Measurements from ENCODE around the gene HOXA5.

Gene HOXA5

DNA sequence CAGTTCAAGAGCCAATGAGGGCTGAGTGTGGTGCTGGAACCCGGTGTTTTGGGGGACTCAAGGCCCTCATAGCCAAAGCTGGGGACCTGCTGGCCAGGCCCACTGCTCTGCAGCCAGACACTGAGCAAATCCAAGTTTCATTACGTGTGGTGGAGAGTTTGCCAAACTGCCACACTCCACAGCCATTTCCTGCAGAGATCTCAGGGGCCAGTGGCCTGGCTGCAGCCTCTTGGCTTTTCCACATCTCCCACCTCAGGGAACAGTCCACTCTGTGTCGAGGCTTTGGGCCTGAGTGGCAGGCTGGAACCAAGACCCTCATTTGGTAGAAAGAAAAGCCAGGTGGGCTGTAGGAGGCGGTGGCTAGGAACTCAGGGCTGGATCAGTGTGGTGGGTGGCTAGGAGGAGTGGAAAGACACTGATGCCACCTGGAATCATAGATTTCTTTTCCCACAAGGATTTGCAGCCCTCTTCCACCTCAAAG is 38.4 kb upstream of the HOXA5 start:
- Histone ChIP-seq H3K27me3 (replicated peaks in 2 of 5; ENCODE audit: control insufficient read depth in 4 of 5, insufficient read depth in 5 of 5, low read length in 4 of 5) (peaks cover 10 to 81% (median 43%) of the 10 kb centered on the region in 5 experiments), H3K4me3 (ENCODE audit: control insufficient read depth in 1 of 7, extremely low read depth in 1 of 7, insufficient read depth in 4 of 7, low read depth in 2 of 7, low read length in 6 of 7) (no peak overlapping the region), H3K27ac (ENCODE audit: insufficient read depth in 1 of 2, low read depth in 1 of 2, low read length in 2 of 2, poor library complexity in 1 of 2, severe bottlenecking in 2 of 2) (no peak overlapping the region), H3K36me3 (ENCODE audit: control insufficient read depth in 4 of 4, insufficient read depth in 4 of 4, low read length in 3 of 4) (no peaks in the 10 kb centered on the region), H3K4me1 (ENCODE audit: control extremely low read depth in 1 of 4, control insufficient read depth in 4 of 4, insufficient read depth in 4 of 4, low read length in 3 of 4) (peaks cover 0 to 42% (median 37%) of the 10 kb centered on the region in 4 experiments), H3K9me3 (ENCODE audit: control extremely low read depth in 1 of 5, control insufficient read depth in 4 of 5, insufficient read depth in 2 of 5, low read depth in 1 of 5, low read length in 4 of 5) (peaks cover 0 to 2% (median 0%) of the 10 kb centered on the region in 5 experiments)
- DNase-seq: no peak
- POLR2A ChIA-PET: interaction anchor here (1.2 kb wide), 1 partner anchor 326 kb away, joined by 4 read pairs; no protein-coding TSS in a partner anchor
- 95% methylated on average over 4 of the region's 4 CpGs for WGBS (ENCODE audit: insufficient coverage)
- CTCF ChIA-PET: interaction anchor here (0.7 to 1.9 kb wide), 4 partner anchors 9 to 25 kb away, joined by 3 to 7 read pairs (median 4); partner anchors contain the start of gene HOXA7

DNA sequence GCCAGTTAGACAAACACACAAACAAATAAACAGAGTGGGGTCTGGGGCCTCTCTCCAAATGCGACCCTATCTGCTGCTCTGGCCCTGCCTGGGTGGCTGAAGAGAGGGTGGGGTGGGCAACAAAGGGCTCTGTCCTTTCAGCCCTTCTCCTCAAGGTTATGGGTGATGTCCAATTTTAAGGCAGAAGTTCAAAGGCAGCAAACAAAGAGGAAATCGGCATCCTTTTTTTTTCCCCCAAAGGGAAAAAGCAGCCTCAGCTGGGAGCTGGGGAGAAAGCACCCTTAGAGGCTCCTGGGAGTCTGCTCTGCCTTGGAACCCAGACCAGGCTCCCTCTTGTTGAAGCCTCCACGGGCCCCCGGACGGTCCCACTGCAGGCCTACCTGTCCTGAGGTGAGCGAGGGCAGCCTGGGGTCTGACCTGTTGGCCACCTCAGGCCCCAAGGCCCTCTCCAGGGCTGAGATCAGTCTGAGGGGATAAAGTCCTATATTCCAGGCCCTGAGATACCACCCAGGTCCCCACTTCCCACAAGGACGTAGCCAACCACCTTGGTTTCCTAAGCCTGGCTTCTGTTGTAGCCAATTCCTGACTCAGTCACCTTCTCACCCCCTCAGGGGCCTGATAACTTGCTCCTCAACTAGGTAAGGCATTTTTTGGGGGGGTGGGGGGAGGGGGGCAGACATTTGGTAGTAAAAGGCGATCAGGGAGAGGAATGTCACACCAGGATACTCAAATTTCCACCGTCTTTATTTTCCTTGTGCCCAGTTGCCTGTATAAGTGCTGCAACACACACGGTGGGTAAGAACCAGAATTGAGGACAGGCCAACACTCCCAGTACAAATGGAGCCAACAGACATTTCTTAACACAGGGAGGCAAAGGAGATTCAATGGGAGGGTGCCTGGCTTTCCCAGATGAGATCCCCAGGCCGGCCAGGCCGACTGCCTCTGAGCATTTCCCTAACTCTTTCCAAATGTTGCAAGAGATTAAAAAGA is 37.2 kb upstream of the HOXA5 start:
- H3K36me3 ChIP-seq (ENCODE audit: control insufficient read depth in 4 of 4, insufficient read depth in 4 of 4, low read length in 3 of 4): no peaks in the 10 kb centered on the region
- peaks cover 3 to 71% (median 34%) of the 10 kb centered on the region in 5 experiments for H3K27me3 ChIP-seq (replicated peaks in 2 of 5; ENCODE audit: control insufficient read depth in 4 of 5, insufficient read depth in 5 of 5, low read length in 4 of 5)
- no peak for DNase-seq
- peaks cover 0 to 2% (median 0%) of the 10 kb centered on the region in 5 experiments for H3K9me3 ChIP-seq (ENCODE audit: control extremely low read depth in 1 of 5, control insufficient read depth in 4 of 5, insufficient read depth in 2 of 5, low read depth in 1 of 5, low read length in 4 of 5)
- CTCF ChIA-PET: interaction anchor here (0.8 to 11.1 kb wide), 13 partner anchors 8 to 1318 kb away, joined by 3 to 84 read pairs (median 4); no protein-coding TSS in a partner anchor
- POLR2A ChIA-PET: interaction anchor here (0.7 to 1.3 kb wide), 2 partner anchors 12 to 19 kb away, joined by 4 to 5 read pairs; no protein-coding TSS in a partner anchor
- 94% methylated on average over 9 of the region's 12 CpGs for WGBS (ENCODE audit: insufficient coverage)
- no peak overlapping the region for H3K4me3 ChIP-seq (ENCODE audit: control insufficient read depth in 1 of 7, extremely low read depth in 1 of 7, insufficient read depth in 4 of 7, low read depth in 2 of 7, low read length in 6 of 7)
- H3K27ac ChIP-seq (ENCODE audit: insufficient read depth in 1 of 2, low read depth in 1 of 2, low read length in 2 of 2, poor library complexity in 1 of 2, severe bottlenecking in 2 of 2): no peak overlapping the region
- H3K4me1 ChIP-seq (ENCODE audit: control extremely low read depth in 1 of 4, control insufficient read depth in 4 of 4, insufficient read depth in 4 of 4, low read length in 3 of 4): peaks cover 0 to 37% (median 33%) of the 10 kb centered on the region in 4 experiments

DNA sequence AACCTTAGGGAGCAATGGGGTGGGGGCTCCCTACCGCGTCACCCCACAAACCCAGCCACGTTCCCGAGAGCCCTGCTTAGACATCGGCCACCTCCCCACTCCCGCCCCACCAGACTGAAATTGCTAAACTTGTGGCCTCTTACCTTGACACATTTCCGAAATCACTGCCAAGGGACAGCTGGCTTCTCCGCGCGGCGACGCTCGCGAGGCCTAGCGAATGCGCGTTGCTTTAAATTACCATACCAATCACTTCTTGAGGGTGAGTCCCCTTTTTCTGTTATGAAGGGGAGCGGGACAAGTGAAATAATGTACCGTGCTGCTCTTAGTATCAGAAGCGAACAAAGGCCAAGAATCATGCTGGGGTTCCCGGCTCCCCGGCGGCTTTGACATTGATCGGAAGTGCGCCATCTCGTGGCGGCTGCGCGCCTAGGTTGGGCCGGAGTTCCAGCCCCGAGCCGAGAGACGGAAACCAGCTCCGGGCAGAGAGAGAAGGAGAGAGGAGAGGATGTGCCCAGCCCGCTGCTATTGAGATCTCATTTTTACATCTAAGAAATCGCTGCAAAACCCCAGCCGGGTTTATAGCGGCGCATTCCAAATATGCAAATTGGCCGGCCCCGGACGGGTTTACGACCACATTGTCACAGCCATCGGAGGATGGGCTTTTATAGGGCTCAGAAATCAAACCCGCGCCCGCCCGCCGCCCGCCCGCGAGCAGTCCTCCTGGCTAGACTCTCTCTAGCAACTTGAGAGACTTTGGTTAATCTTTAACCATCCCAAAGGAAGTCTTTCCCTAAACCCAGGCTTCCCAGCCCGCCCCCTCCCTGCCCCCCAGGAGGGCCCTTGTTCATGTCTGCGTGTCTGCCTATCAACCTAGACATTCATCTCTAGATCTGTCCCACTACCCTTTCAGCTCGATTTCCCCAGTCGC is 36.3 kb upstream of the HOXA5 start:
- Histone ChIP-seq H3K9me3 (ENCODE audit: control extremely low read depth in 1 of 5, control insufficient read depth in 4 of 5, insufficient read depth in 2 of 5, low read depth in 1 of 5, low read length in 4 of 5) (peaks cover 0 to 2% (median 0%) of the 10 kb centered on the region in 5 experiments), H3K4me3 (ENCODE audit: control insufficient read depth in 1 of 7, extremely low read depth in 1 of 7, insufficient read depth in 4 of 7, low read depth in 2 of 7, low read length in 6 of 7) (peak overlapping the region in 6 of 7 experiments; percentile 4 to 72 (median 44)), H3K4me1 (ENCODE audit: control extremely low read depth in 1 of 4, control insufficient read depth in 4 of 4, insufficient read depth in 4 of 4, low read length in 3 of 4) (peaks cover 0 to 31% (median 26%) of the 10 kb centered on the region in 4 experiments), H3K27ac (ENCODE audit: insufficient read depth in 1 of 2, low read depth in 1 of 2, low read length in 2 of 2, poor library complexity in 1 of 2, severe bottlenecking in 2 of 2) (no peak overlapping the region), H3K27me3 (replicated peaks in 2 of 5; ENCODE audit: control insufficient read depth in 4 of 5, insufficient read depth in 5 of 5, low read length in 4 of 5) (peaks cover 0 to 62% (median 25%) of the 10 kb centered on the region in 5 experiments), H3K36me3 (ENCODE audit: control insufficient read depth in 4 of 4, insufficient read depth in 4 of 4, low read length in 3 of 4) (no peaks in the 10 kb centered on the region)
- peak; percentile 75 to 85 (median 81) for DNase-seq
- ChIA-PET POLR2A (interaction anchor here (0.7 to 1.3 kb wide), 2 partner anchors 11 to 18 kb away, joined by 4 to 5 read pairs; no protein-coding TSS in a partner anchor), CTCF (interaction anchor here (1.0 to 11.1 kb wide), 15 partner anchors 9 to 1317 kb away, joined by 3 to 84 read pairs (median 5); partner anchors contain the start of gene HOXA9)
- WGBS (ENCODE audit: insufficient coverage): 21% methylated on average over 54 of the region's 56 CpGs

DNA sequence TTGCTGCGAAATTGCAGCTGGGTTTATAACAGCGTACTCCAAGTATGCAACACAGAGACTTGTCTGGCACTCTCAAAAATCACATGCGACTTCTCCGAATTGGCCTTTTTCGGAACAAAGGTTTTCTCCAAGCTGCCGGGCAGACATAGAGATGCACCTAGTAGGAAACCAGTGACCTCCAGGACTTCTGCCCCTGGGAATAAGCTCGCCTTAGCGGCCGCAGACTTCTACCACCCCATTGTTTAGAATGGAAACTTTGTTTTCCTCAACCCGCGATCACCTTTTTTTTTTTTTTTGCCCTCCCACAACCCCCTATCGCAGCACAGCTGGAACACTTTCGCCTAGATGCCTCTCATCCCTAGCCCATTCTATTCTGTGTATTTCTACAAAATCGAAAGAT is 35.5 kb upstream of the HOXA5 start:
- H3K9me3 ChIP-seq (ENCODE audit: control extremely low read depth in 1 of 5, control insufficient read depth in 4 of 5, insufficient read depth in 2 of 5, low read depth in 1 of 5, low read length in 4 of 5): peaks cover 0 to 2% (median 0%) of the 10 kb centered on the region in 5 experiments
- no peak overlapping the region for H3K27ac ChIP-seq (ENCODE audit: insufficient read depth in 1 of 2, low read depth in 1 of 2, low read length in 2 of 2, poor library complexity in 1 of 2, severe bottlenecking in 2 of 2)
- H3K36me3 ChIP-seq (ENCODE audit: control insufficient read depth in 4 of 4, insufficient read depth in 4 of 4, low read length in 3 of 4): no peaks in the 10 kb centered on the region
- 90% methylated on average over 12 of the region's 14 CpGs for WGBS (ENCODE audit: insufficient coverage)
- ChIA-PET CTCF (interaction anchor here (1.0 to 11.1 kb wide), 16 partner anchors 8 to 1317 kb away, joined by 3 to 84 read pairs (median 4); partner anchors contain the start of gene HOXA9), POLR2A (interaction anchor here (1.3 kb wide), 1 partner anchor 18 kb away, joined by 4 read pairs; no protein-coding TSS in a partner anchor)
- H3K27me3 ChIP-seq (replicated peaks in 2 of 5; ENCODE audit: control insufficient read depth in 4 of 5, insufficient read depth in 5 of 5, low read length in 4 of 5): peaks cover 0 to 56% (median 21%) of the 10 kb centered on the region in 5 experiments
- peaks cover 0 to 32% (median 25%) of the 10 kb centered on the region in 4 experiments for H3K4me1 ChIP-seq (ENCODE audit: control extremely low read depth in 1 of 4, control insufficient read depth in 4 of 4, insufficient read depth in 4 of 4, low read length in 3 of 4)
- H3K4me3 ChIP-seq (ENCODE audit: control insufficient read depth in 1 of 7, extremely low read depth in 1 of 7, insufficient read depth in 4 of 7, low read depth in 2 of 7, low read length in 6 of 7): no peak overlapping the region
- DNase-seq: no peak

DNA sequence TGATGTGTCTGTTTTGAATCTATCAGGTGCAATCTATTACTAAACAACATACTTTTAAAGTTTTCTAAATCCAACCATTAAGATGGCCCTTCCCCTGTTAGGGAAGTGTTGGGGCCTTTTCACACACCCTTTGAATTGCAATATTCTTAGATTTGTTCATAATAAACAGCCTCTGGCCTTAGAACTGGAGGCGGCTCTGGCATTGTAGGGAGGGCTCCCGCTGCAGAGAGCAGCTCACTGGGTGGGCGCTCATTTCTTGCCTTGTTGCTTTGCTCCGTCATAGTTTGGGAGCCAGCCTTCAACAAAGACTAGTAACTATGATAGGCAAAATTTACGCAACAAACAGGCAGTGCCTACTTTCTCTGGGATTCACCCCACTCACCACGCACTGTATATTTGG is 34.9 kb upstream of the HOXA5 start:
- DNase-seq: no peak
- H3K4me1 ChIP-seq (ENCODE audit: control extremely low read depth in 1 of 4, control insufficient read depth in 4 of 4, insufficient read depth in 4 of 4, low read length in 3 of 4): peaks cover 0 to 27% (median 18%) of the 10 kb centered on the region in 4 experiments
- 97% methylated on average over 5 of the region's 6 CpGs for WGBS (ENCODE audit: insufficient coverage)
- no peak overlapping the region for H3K27ac ChIP-seq (ENCODE audit: insufficient read depth in 1 of 2, low read depth in 1 of 2, low read length in 2 of 2, poor library complexity in 1 of 2, severe bottlenecking in 2 of 2)
- no peaks in the 10 kb centered on the region for H3K36me3 ChIP-seq (ENCODE audit: control insufficient read depth in 4 of 4, insufficient read depth in 4 of 4, low read length in 3 of 4)
- H3K4me3 ChIP-seq (ENCODE audit: control insufficient read depth in 1 of 7, extremely low read depth in 1 of 7, insufficient read depth in 4 of 7, low read depth in 2 of 7, low read length in 6 of 7): no peak overlapping the region
- H3K9me3 ChIP-seq (ENCODE audit: control extremely low read depth in 1 of 5, control insufficient read depth in 4 of 5, insufficient read depth in 2 of 5, low read depth in 1 of 5, low read length in 4 of 5): peaks cover 0 to 2% (median 0%) of the 10 kb centered on the region in 5 experiments
- peaks cover 0 to 49% (median 16%) of the 10 kb centered on the region in 5 experiments for H3K27me3 ChIP-seq (replicated peaks in 2 of 5; ENCODE audit: control insufficient read depth in 4 of 5, insufficient read depth in 5 of 5, low read length in 4 of 5)
- POLR2A ChIA-PET: no interaction called here
- CTCF ChIA-PET: interaction anchor here (1.0 to 11.1 kb wide), 7 partner anchors 8 to 808 kb away, joined by 3 to 84 read pairs (median 9); partner anchors contain the start of gene HOXA9

DNA sequence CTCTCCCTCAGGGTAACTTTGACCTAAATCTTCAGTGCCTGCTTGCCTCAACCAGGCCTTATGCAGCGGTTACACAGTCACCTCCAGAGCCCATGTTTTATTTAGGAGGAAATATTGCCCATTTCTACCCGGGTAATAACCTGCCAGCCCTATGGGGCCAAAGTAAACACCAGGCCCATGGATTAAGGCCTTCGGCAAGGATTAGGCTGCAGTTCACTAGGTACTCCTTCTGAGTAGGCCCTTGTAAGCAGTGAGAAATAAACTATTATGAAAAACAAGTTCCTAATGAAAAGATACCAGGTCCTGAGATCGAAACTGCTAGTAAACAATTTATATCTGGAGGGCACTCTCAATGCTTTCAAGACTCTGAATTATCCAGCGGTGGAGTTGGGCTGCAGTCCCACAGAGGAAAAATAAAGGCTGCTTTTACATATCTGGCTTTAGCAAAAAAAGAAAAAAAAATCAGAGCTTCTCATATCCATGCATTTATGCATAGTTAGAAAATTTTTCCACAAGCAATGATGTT is 34.4 kb upstream of the HOXA5 start:
- WGBS (ENCODE audit: insufficient coverage): 100% methylated on average over 5 of the region's 5 CpGs
- no peaks in the 10 kb centered on the region for H3K36me3 ChIP-seq (ENCODE audit: control insufficient read depth in 4 of 4, insufficient read depth in 4 of 4, low read length in 3 of 4)
- no peak for DNase-seq
- no peaks in the 10 kb centered on the region for H3K9me3 ChIP-seq (ENCODE audit: control extremely low read depth in 1 of 5, control insufficient read depth in 4 of 5, insufficient read depth in 2 of 5, low read depth in 1 of 5, low read length in 4 of 5)
- no peak overlapping the region for H3K27ac ChIP-seq (ENCODE audit: insufficient read depth in 1 of 2, low read depth in 1 of 2, low read length in 2 of 2, poor library complexity in 1 of 2, severe bottlenecking in 2 of 2)
- H3K4me1 ChIP-seq (ENCODE audit: control extremely low read depth in 1 of 4, control insufficient read depth in 4 of 4, insufficient read depth in 4 of 4, low read length in 3 of 4): peaks cover 0 to 27% (median 16%) of the 10 kb centered on the region in 4 experiments
- ChIA-PET CTCF (interaction anchor here (0.7 to 11.1 kb wide), 8 partner anchors 10 to 826 kb away, joined by 3 to 84 read pairs (median 6); no protein-coding TSS in a partner anchor), POLR2A (interaction anchor here (1.8 kb wide), 1 partner anchor 15 kb away, joined by 5 read pairs; no protein-coding TSS in a partner anchor)
- H3K27me3 ChIP-seq (replicated peaks in 2 of 5; ENCODE audit: control insufficient read depth in 4 of 5, insufficient read depth in 5 of 5, low read length in 4 of 5): peaks cover 0 to 44% (median 12%) of the 10 kb centered on the region in 5 experiments
- H3K4me3 ChIP-seq (ENCODE audit: control insufficient read depth in 1 of 7, extremely low read depth in 1 of 7, insufficient read depth in 4 of 7, low read depth in 2 of 7, low read length in 6 of 7): no peak overlapping the region
